GM18498 (cell line): ENCODE data around the gene SNX24.
"Not testable (repeated sequence)": the region's sequence is repeated elsewhere in the genome, so short reads cannot be mapped to it uniquely, and the experiment has no call there.

Experiments used
- ATAC-seq: cut with Tn5 transposase; IDR thresholded peaks from one replicate; pipeline ENCODE4 v1.9.1; 2021; ENCODE audit warnings: mild to moderate bottlenecking, moderate library complexity; ENCODE audit not compliant: unreplicated experiment

The SNX24 gene

GRCh38 chr5:122870219-122870856 is 24.9 kb downstream of the SNX24 start:
- no peak for ATAC-seq

DNA sequence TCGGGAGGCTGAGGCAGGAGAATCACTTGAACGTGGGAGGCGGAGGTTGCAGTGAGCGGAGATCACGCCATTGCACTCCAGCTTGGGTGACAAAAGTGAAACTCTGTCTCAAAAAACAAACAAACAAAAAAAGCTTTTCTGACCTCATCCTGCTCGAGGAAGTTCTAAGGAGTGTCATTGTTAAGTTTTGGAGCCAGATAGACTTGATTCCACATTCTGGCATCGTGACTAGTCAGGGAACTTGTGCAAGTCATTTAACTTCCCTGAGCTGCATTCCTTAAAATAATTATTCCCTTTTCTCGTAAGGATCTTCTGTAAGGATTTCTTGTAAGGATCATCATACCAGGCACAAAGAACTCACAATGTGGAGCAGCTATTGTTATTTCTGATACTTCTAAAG is 26.2 kb downstream of the SNX24 start:
- no peak for ATAC-seq

- ATAC-seq = no peak
Measured at GRCh38 chr5:122874179-122874875, 28.9 kb downstream of the SNX24 start.

GRCh38 chr5:122877518-122877917 is 32.1 kb downstream of the SNX24 start:
- peak; percentile 47 for ATAC-seq

GRCh38 chr5:122879076-122879475 is 33.7 kb downstream of the SNX24 start:
- ATAC-seq = no peak

- ATAC-seq = no peak
Measured at GRCh38 chr5:122880170-122880689, 34.8 kb downstream of the SNX24 start.

GRCh38 chr5:122880749-122881148 is 35.3 kb downstream of the SNX24 start:
- ATAC-seq = peak; percentile 75

- peak; percentile 49 for ATAC-seq
Measured at GRCh38 chr5:122882831-122883230, 37.4 kb downstream of the SNX24 start.

GRCh38 chr5:122885045-122885517 is 39.7 kb downstream of the SNX24 start:
- no peak for ATAC-seq

GRCh38 chr5:122885891-122886290 is 40.5 kb downstream of the SNX24 start:
- no peak for ATAC-seq

- no peak for ATAC-seq
Measured at GRCh38 chr5:122895141-122895540, 49.7 kb downstream of the SNX24 start.

- no peak for ATAC-seq
Measured at GRCh38 chr5:122896598-122897282, 51.3 kb downstream of the SNX24 start.

GRCh38 chr5:122897283-122897602 is 51.8 kb downstream of the SNX24 start:
- no peak for ATAC-seq

GRCh38 chr5:122901346-122901745 is 55.9 kb downstream of the SNX24 start:
- ATAC-seq = no peak

- no peak for ATAC-seq
Measured at GRCh38 chr5:122902263-122902662, 56.9 kb downstream of the SNX24 start.

DNA sequence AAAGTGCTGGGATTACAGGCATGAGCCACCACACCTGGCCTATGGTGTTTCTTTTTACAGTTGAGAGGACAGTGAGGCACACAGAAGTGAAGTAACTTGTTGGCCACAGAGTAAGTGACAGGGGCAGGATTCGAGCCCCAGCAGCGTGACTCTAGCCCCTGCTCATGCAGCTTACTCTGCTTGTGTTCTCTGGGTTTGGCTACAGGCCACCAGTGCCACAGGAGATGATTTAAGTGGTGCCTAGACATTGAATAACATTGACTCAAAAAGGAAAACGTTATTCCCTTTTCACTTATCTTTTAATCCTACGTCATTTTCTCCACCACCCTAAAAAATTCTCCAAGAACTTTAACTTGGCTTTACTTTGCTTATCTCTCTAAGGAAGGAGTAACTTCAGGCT is 61.4 kb downstream of the SNX24 start:
- no peak for ATAC-seq

GRCh38 chr5:122907276-122907675 is 61.9 kb downstream of the SNX24 start:
- ATAC-seq = no peak

DNA sequence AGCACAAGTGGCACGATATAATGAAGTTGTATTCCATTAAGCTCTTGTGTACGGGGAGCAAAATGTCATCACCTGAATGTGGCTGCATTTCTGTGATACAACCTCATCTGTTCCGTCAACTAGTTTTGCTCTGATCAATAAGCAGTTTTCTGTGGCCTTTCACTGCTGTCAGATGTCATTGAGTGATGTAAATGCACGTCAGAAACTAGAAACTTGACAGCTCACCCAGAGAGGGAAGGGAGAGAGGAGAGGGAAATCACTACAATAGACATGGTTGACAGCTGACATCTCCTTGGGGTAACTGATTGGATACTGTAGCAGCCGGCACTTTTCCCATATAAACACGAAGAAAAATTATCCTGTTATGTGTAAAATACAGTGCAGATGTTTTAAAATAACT is 62.7 kb downstream of the SNX24 start:
- no peak for ATAC-seq

DNA sequence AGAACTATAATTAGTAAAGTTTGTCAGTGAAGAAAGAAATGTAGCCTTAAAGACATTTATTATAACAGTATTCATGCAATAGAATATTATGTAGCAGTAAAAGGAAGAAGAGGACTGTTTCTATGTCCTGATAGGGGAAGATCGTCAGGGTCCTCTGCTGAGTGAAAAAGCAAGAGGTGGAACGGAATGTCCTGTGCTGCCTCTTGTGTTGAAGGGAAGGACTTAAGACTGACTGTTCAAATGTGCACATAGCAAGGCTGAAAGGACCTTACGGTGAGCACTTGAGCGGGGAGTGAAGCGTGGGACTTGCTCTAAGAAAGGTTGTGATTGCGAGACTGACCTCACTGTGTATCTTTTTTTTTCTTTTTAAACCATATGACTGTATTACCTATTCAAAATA is 63.2 kb downstream of the SNX24 start:
- no peak for ATAC-seq

DNA sequence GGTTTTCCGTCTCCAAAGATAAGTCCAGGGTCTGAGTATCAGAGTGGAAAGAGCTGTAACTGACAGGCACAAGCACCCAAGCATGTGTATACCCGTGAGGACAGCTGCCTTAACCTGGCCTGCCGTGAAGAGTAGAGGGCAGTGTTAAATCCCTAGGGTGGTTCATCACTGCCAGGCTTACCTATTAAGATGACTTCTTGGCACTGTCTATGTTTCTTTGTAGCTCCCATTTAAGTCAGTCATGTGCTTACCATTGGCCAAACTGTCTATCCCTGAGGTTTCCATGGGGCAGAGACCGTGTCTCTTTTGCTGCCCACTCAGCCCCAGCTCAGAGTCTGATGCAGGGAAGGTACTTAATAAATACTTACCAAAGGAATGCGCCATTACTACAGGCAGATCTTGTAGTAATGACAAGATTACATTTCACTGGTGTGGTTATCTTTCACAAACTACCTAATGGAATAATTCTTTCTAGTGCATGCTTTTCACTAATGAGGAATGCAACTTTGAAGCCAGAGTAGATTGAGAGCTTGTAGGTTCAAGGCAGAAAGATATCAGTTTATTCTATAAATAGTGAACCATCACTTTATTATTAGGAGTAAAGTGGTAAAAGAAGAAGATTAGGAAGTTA is 64.2 kb downstream of the SNX24 start:
- ATAC-seq = no peak

DNA sequence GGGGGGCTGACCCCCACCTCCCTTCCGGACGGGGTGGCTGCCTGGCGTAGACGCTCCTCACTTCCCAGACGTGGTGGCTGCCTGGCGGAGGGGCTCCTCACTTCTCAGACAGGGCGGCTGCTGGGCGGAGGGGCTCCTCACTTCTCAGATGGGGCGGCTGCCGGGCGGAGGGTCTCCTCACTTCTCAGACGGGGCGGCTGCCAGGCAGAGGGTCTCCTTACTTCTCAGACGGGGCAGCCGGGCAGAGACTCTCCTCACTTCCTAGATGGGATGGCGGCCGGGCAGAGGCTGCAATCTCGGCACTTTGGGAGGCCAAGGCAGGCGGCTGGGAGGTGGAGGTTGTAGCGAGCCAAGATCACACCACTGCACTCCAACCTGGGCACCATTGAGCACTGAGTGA is 68.0 kb downstream of the SNX24 start:
- not testable (repeated sequence) for ATAC-seq
